NK-92 (cell line): ENCODE measurements around the gene CDC42EP2.

Source experiments
- DNase-seq: peaks from one replicate; lab custom pipeline; 2025; ENCODE audit not compliant: unreplicated experiment; lab: John Stamatoyannopoulos, UW

Gene CDC42EP2

DNA sequence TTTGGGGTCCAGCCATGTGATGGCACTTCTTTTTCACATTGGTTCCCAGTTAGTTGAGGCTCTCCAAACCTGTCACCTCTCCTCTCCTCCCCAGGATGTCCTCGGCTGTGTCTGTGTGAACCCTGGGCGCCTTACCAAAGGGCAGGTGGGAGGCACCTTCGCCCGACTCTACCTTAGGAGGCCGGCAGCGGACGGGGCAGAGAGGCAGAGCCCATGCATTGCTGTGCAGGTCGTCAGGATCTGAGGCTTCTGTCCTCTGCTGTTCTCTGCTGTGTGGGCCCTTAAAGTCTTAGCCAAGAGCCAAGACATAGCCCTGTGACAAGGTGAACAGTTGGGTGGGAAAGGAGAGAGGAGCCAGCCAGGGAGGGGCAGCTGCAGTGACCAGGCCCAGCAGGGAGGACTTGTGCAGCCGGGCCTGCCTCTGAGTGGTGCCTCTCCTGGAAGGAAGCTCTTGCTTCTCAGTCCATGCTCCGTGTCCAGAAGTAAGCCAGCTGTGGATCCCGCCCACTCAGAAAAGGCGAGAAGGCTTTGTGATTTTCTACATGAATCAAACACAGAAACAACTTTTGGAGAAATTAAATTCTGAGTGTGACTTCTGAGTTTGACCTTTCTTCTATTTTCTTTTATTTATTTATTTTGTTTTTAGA, 17.5 kb upstream of the CDC42EP2 start:
- DNase-seq = no peak

DNA sequence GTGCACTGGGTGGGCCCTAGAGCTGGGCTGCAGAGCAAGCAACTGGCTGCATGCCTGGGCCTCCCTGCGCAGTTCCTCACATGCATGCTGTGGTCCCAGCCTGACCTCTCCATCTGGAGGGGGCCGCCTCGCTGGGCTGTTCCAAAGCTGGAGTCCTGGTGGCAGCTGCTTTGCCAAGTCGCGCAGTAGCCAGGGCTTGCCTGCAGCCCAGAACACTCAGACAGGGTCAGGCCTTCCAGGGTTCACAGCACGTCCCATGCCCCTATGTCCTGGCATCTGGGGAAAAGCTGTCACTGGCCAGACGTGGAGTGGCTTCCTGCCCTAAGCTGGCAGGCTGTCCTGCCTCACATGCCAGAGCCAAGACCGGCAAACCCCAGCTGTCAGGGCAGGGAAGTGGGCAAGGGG, 16.5 kb upstream of the CDC42EP2 start:
- no peak for DNase-seq

DNA sequence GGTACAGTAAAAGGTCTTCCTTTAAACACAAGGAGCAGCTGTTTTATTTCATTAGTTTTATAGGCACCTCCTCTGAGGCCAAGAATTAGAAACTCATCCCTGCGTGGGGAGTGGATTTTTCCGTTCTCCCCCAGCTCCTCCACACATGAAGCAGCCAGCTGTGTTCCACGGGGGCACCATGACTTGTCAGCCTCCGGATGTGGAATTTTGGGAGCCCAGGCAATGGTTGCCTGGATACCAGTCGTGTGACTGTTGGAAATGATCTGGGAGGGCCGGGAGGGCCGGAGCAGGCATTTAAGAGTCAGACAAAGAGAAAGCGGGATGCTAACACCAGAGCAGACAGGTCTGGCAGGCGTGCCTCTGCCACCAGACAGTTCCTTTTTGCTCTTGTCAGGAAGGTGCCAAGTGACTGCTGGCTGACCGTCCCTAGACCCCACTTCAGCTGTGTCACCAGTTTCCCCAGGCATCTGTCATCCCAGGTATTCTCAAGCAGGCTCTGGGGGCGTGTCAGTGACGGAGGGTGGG, 15.9 kb upstream of the CDC42EP2 start:
- DNase-seq = no peak

DNA sequence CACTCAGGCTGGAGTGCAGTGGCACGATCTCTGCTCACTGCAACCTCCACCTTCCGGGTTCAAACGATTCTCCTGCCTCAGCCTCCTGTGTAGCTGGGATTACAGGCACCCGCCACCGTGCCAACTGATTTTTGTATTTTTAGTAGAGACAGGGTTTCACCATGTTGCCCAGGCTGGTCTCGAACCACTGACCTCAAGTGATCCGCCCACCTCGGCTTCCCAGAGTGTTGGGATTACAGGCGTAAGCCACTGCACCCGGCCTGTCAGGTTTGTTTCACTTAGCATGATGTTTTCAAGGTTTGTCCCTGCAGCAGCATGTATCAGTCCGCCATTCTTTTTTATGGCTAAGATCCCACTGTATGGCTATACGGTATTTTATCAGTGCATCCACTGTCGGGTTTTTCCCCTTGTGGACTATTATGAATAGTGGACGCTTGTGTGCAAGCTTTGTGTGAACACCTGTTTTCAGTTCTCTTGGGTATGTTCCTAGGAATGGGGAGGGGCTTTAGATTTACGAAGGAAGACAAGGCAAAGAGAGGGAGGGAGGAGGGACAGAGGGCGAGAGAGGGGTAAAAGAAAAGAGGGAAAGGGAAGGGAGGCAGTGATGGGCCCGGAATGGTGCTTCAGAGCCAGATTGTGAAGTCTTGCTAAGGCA, 13.9 kb upstream of the CDC42EP2 start:
- no peak for DNase-seq

DNA sequence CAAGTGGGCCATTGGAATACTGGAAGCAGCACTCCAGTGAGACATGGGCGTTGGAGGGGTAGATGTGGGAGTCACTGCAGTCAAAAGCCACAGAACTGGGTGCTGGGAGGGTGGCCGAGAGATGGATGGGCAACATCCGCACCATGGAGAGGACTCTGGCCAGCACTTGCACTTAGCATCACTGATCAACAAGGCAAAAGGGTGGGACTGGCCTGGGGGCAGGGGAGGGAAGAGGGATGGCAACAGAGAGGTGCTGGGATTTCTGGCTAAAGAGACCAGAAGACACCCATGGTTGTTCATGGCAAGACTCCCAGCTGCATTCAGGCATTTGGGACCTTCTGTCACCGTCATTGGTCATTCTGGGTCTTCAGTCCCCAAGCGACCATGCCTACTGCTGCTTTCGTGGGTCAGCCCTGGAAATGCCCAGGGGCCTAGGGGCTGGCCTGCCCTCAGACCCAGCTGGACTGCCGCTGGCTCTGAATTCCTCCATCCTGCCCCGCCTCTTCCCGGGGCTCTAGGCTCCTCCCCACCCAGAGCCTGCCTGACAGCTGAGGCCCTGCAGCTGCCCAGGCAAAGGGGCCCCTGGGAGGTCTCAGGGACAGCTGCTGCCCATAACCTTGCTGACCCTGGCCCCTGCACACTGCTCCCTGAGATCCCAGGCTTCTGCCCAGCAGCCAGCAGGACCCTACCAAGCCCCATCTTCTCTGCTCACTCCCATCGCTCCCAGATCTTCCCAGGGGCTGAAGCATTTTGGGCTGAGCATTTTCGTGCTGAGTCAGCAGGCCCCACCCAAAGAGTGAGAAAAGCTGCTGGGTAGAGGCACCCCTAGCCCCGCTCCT, 13.0 kb upstream of the CDC42EP2 start:
- DNase-seq = no peak

DNA sequence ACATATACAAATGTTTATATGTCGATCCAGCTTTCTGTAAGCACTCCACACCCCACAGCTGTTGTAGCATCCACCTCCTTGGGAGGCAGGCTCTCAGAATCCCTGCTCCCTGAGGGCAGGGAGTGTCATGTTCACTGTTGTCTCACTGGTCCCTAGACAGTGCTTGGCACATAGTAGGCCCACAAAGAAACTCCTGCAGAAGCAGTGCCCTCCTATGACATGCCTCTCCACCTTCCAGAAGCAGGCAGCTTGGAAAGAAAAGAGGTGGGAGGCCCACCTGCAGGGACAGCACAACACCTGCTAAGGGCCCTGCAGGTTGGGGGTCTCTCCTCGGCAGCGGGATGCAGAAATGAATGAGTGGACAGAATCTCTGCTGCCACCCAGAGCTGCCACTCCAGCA, 11.1 kb upstream of the CDC42EP2 start:
- DNase-seq = no peak

DNA sequence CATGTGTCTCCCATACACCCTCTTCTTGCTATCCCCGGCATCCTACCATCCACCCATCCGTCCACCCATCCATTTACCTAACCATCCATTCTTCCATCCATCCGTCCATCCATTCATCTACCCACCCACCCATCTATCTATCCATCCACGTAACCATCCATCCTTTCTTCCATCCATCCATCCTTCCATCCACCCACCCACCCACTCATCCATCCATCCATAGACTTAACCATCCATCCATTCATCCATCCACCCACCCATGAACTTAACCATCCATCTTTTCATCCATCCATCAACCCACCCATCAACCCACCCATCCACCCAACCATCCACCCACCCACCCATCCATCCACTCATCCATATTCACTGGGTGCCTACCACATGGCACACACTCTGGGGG, 10.6 kb upstream of the CDC42EP2 start:
- no peak for DNase-seq

- no peak for DNase-seq
Measured at GRCh38 chr11:65304613-65305012, 10.1 kb upstream of the CDC42EP2 start.

- no peak for DNase-seq
Measured at GRCh38 chr11:65305501-65306268, 9.0 kb upstream of the CDC42EP2 start.

GRCh38 chr11:65307298-65308229, 7.1 kb upstream of the CDC42EP2 start:
- DNase-seq = no peak

GRCh38 chr11:65308281-65308891, 6.3 kb upstream of the CDC42EP2 start:
- DNase-seq = no peak

DNA sequence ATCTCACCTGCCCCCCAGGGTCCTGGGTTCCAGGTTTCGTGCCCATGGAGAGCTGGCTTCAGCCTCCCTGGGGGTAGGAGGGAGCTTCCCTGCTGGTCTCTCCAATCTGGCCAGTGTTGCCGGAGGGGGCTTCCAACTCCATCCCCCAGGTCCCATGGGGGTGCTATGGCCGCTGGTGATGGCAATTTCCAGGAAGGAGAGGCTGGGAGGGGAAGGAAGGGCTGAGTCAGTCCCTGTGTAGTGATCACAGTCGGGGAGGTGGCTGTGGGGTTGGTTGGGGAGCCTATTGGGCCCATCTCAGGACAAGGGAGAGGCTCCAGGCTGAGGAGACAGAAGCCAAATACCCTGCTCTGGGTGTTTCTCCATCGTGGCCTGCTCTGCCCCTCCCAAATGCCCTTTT, 5.7 kb upstream of the CDC42EP2 start:
- DNase-seq = no peak

GRCh38 chr11:65310215-65310614, 4.5 kb upstream of the CDC42EP2 start:
- DNase-seq = no peak

DNA sequence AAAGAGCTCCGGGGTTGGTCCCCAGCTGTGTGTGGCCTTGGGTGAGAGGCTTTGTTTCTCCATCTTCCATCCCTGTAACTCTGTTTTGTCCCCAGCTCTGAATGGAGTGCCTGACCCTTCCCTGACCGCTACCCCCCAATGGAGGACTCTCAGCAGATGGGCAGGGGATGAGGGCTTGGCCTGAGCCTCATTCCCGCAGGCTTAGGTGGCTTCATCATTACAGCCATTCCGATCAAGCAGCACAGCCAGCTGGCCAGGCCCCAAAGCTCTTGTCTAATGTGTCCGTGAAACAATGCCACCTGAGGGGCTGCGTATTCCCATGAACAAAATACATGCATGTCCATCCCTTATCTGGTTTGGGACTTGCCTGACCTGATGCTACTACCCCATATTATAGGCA, 3.9 kb upstream of the CDC42EP2 start:
- no peak for DNase-seq

DNA sequence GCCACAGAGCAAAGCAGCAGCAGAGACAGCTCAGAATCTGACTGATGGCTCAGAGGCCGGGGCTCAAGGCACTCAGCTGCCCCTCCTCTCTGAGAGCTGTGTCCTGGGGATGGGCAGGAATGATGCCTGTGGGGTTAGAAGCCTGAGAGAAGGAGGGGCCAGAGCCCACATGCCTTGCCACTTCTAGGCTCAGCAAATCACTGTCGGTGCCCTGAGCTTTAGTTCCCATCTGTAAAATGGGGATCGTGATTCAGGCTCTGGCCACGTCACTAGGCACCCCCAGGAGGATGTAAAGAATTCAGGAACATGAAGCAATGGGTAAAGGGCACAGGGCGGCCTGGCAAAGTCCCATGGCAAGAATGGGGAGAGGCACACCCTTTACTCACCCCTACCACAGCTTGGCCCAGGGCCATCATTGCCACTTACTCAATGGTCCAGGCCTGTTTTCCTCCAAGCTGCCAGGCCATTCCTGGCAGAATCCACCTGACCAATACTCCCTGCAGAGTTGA, 3.4 kb upstream of the CDC42EP2 start:
- no peak for DNase-seq

DNA sequence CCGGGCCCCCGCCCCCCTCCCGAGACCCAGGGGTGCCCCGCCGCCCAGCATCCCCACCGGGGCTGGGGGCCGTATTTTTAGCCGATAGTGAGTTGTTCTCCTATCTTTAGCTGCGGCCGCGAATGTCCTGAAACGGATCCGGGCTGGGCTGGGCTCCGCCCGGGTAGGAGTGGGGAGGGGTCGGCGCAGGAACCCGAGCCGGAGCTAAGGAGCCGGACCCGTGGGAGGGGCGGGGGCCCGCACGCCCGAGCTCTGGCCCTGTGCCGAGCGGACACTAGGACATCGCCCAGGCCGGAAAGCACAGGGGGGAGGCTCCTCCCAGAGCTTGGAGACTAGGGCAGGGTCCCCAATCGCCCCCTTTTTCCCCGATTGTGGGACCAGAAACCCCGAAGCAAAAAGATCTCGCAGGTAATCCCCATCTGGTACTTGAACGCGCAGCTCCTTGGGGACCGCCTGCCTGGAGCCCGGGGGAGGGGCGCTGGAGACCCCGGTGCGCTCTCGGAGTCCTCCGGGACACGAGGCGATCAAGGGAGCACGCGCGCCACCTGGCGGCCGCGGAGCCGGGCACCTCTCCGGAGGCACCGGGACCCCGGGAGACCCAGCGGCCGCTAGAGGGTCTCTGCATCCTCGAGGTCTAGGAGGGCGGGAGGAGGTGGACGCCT, 669 bp downstream of the CDC42EP2 start:
- no peak for DNase-seq

GRCh38 chr11:65315866-65316226, 1.2 kb downstream of the CDC42EP2 start:
- no peak for DNase-seq

GRCh38 chr11:65316227-65317024, 1.8 kb downstream of the CDC42EP2 start:
- no peak for DNase-seq
